Omental fat pad (tissue), 4 donors: Measurements from ENCODE around the gene MRPL23. TPM values are rescaled to one million over a fixed set of nuclear protein-coding genes. Genes with fewer than 3 reads are reported as not detected.

Experiments
- ATAC-seq: fragments of 150-250 bp; one replicate; pipeline ENCODE4 v1.9.1; 2016; ENCODE audit warnings: mild to moderate bottlenecking, moderate library complexity; ENCODE audit not compliant: low FRiP score
- DNase-seq: peaks from one replicate; pipeline ENCODE4 v3.0.0-alpha.2; 2019; ENCODE audit warnings: low spot score
- CTCF ChIP-seq, 3 donors: fragments of 450-650 bp; IDR thresholded peaks; one replicate each; pipeline ENCODE4 v1.5.1; 2016 to 2017; ENCODE audit warnings: antibody characterized with exemption in 3 of 3, mild to moderate bottlenecking in 3 of 3, moderate library complexity in 2 of 3
- total RNA-seq, 4 donors: library from RNA; depleted of rRNA; stranded (reverse); fragments of >200 nt; gene quantifications; one replicate each; pipeline ENCODE4 v1.1.0, GENCODE V29; 2016

The MRPL23 gene
- total RNA-seq, 4 donors from 2014 or later = 82.3 to 114 (median 111) TPM

GRCh38 chr11:1930462-1930830 lies 16.7 kb upstream of the MRPL23 start:
- DNase-seq = no peak
- no peak for TF ChIP-seq CTCF (IDR thresholded peaks at IDR 0.05)
- no peak for ATAC-seq

GRCh38 chr11:1931341-1932104 lies 15.6 kb upstream of the MRPL23 start:
- DNase-seq (no peak), ATAC-seq (peak; percentile 7)
- TF ChIP-seq CTCF (IDR thresholded peaks at IDR 0.05) = no peak

- TF ChIP-seq CTCF (IDR thresholded peaks at IDR 0.05) = no peak
- ATAC-seq = no peak
- no peak for DNase-seq
These were observed 15.0 kb upstream of the MRPL23 start for GRCh38 chr11:1932105-1932480.

GRCh38 chr11:1932681-1933080 lies 14.5 kb upstream of the MRPL23 start:
- TF ChIP-seq CTCF (IDR thresholded peaks at IDR 0.05) = no peak
- ATAC-seq = no peak
- no peak for DNase-seq

- no peak for TF ChIP-seq CTCF (IDR thresholded peaks at IDR 0.05)
- ATAC-seq (no peak), DNase-seq (no peak)
These were observed 13.5 kb upstream of the MRPL23 start for GRCh38 chr11:1933416-1934334.

GRCh38 chr11:1934335-1935155 lies 12.6 kb upstream of the MRPL23 start:
- TF ChIP-seq CTCF (IDR thresholded peaks at IDR 0.05) = no peak
- no peak for ATAC-seq

More at GRCh38 chr11:1934335-1935155, 12.6 kb upstream of the MRPL23 start:
- no peak for DNase-seq
